ENCODE data around the gene ACO2. TPM values are rescaled to one million over a fixed set of nuclear protein-coding genes. Genes with fewer than 3 reads are reported as not detected.
"Not testable (repeated sequence)": the region's sequence is repeated elsewhere in the genome, so short reads cannot be mapped to it uniquely, and the experiment has no call there.

The ACO2 gene
- total RNA-seq, 1 donor from 2014 or later: 172 TPM

DNA sequence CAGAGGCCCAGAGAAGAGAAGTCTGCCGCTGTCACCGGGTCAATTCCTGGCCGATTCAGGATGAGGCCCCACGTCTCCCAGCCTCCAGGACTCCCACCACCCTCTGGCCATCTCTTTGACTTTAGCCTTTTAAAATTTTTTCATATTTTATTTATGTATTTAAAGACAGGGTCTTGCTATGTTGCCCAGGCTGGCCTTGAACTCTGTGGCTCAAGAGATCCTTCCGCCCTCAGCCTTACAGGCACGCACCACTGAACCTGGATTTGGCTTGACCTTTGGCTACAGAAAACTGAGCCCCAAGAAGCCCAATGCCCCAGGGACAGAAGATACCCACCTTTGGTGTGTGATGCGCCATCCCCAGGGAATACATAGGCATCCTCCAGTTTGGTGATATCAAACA, 71.4 kb downstream of the ACO2 start:
- DNase-seq (ENCODE audit: low spot score): no peak

DNA sequence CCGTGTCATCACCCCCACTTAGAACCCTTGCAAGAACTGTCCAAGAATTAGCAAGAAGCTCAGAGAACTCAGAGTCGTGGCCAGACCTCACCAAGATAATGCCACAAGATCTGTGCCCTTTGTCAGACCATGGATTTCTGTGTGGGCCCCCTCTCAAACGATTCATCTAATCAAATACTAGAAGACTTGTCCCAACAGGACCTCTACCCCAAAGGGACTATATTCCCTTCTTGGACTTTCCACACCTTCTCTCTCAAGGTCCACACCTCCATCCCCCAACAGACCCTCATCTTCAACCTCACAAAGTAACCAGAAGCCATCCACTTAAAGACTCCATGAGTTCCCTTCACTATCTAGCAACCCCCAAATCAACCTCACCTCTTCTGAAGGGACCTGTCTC, 72.6 kb downstream of the ACO2 start:
- no peak for DNase-seq (ENCODE audit: low spot score)

DNA sequence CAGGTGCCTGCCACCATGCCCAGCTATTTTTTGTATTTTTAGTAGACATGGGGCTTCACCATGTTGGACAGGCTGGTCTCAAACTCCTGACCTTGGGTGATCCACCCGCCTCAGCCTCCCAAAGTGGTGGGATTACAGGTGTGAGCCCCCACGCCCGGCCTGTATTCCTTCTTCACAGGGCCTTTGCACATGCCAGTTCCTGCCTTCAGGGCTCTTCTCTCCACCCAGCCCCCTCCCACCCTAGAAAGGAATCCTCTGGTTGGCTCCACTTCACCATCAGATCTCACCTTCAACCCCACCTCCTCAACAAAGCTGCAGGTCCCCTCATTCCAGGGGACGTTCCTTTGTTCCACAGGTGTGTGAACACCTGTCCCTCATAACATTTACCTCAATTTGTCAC, 73.3 kb downstream of the ACO2 start:
- DNase-seq (ENCODE audit: low spot score): no peak

DNA sequence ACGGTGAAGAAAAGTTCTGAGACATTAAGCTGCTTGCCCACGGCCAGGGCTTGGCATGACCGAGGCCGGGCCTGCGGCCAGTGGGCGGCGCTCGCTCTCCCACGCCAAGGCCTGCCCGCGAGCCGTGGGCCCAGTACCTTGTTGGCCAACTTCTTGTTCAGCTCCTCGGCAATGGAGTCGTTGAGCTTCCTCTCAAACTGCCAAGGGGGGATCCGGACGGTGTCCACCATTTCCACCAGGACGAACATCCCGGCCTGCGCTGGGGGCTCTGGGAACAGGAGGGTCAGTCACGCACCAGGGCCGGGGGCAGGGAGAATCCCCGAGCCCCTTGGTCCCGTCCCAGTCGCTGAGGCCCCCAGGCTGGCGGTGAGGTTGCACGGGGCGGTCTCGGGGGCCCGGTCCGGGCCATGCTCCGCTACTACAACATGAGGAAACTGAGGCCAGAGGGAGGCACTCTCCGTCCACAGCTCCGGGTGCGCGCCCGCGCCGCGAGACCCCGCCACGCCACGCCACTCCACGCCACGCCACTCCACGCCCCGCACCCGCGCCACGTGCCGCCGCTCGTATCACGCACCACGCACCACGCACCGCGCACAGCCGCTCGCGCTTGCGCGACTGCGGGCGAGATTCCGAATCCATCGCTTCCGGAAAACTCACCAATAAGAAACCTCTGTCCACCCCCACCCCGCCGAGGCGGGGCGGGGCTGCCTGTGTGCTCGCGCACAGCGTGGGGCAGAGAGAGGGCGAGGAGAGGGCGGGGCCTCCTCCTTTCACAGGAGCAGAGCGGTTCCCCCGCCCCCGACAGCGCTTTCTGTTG, 75.1 kb downstream of the ACO2 start, which contains the start of gene POLR3H:
TSS of gene POLR3H (minus strand) at position 617 of the 817 bp plus-strand sequence. CDS start at position 248, 369 bp downstream.
- DNase-seq (ENCODE audit: low spot score): peak; percentile 98

DNA sequence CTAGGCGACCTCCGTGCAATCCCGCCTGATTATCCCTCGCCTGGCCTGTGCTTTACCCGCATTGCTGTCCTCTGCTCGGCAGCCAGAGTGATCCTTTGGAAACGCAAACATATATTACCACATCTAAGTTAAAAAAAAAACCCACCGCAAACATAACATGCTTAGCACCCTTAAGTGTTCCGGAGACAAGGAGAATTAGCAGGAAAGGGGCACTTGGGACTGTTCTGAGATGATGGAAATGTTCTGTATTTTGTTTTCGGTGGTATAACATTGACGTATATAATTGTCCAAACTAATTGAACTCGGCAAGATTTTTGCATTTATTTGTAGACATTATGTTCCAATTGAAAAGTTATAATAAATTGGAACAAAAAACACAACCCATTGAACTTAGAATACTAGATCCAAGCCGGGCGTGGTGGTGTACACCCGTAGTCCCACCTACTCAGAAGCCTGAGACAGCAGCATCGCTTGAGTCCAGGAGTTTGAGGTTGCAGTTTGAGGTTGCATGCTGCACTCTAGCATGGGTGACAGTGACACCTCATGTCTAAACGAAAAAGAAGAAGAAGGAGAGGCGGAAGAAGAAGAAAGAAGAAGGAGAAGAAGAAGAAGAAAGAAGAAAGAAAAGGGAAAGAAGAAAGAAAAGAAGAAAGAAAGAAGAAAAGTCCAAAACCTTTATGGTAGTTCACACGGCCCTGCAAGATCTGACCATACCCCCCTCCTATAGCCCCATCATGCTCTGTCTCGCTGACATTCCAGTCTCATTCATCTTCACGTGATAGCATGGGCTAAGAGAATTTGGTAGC, 76.0 kb downstream of the ACO2 start:
- DNase-seq (ENCODE audit: low spot score): no peak

DNA sequence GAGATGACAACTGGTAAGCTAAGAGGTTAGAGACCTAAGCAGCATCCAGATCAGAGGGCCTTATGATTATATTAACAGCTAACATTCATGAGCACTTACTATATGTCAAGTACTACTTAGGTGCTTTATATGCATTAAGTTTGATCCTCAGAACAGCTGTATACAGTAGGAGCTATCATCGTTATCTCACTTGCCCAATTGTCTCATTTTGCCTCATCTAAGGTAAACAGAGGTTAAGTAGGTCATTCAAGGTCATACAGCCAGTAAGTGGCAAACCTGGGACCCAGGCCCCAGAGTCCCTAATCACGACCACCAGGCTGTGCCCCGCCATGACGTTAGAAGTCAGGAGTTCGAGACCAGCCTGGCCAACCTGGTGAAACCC, 79.9 kb downstream of the ACO2 start:
- DNase-seq (ENCODE audit: low spot score): no peak

DNA sequence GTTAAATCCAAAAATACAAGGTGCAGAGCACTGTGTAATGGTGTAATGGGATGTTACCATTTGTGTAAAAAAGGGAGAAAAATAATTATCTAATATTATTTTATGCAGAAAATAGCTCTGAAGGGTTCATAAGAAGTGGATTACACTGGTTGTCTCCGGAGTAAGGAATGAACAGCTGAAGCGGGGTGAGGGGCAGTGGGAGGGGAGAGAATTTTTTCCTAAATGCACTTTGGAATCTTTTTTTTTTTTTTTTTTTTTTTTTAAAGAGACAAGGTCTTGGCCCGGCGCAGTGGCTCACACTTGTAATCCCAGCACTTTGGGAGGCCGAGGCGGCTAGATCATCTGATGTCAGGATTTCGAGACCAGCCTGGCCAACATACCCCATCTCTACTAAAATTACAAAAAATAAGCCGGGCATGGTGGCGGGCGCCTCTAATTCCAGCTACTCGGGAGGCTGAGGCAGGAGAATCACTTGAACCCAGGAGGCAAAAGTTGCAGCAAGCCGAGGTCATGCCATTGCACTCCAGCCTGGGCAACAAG, 82.1 kb downstream of the ACO2 start:
- no peak for DNase-seq (ENCODE audit: low spot score)

DNA sequence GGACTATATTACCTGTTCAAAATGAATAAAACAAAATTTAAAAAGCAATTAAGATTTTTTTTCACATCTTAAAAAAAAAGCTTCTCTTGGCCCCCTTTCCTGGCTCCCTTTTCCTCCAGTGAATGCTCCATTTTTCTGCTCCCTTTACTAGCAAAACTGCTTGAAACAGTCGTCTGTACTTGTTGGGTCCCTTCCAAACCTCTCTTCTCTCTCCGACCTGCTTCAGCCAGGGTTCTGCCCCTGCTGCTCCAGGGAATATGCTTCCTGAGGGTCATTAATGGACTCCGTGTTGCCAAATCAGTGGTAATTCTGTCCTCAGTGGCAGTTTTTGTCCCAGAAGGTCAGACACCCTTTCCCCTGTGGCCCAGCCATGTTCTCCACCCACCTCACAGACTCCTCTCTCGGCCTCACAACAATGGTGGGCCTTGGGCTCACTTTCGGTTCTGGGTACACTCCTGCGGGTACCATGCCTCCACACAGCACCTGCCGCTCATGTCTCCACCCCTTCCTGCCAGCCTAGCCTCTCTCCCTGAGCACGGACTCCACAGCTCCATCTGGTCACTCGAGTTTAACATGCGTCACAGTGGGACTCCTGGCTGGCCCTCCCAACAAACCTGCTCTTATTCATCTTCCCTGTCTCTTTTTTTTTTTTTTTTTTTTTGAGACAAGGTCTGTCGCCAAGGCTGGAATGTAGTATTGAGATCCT, 83.1 kb downstream of the ACO2 start:
- no peak for DNase-seq (ENCODE audit: low spot score)

DNA sequence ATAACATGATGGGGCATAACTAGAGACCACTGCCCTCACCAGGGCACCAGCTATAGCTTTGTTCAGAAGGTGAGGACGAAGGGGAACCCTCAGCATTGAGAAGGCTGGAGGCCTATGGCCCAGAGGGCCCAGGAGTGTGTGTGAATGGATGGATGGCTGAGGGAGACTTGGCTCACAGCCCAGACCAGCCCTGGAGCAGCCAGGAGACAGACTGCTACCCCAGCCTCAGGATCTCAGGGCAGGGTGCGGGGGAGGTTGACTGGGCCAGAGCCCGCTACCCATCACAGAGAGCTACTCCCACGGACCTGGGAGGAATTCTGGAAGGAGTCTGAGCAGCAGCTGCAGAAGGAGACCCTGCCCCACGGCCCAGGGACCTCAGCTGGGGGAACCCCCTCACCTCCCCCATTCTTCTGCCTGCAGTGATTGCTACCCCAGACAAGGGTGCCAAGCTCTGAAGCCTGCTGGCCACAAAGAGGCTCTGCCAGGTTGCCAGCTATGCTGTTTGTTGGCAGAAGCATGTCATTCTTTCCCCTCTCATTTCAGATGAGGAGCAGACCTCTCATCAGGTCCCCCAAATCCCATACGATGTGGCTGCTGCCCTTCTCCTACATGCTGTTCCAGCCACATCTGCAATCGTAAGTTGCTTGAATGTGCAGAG, 86.5 kb downstream of the ACO2 start:
- no peak for DNase-seq (ENCODE audit: low spot score)

DNA sequence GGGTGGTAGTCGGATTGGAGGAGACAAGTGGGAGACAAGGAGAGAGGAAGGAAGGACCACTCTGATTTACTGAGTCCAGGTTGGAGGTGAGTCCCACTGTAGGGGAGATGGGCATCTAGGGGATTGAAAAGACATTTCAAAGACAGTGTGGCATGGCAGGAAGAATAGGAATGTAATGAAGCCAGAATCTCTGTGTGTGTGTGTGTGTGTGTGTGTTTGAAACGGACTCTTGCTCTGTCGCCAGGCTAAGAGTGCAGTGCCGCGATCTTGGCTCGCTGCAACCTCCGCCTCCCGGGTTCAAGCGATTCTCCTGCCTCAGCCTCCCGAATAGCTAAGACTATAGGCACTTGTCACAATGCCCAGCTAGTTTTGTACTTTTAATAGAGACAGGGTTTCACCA, 87.6 kb downstream of the ACO2 start:
- DNase-seq (ENCODE audit: low spot score): no peak

DNA sequence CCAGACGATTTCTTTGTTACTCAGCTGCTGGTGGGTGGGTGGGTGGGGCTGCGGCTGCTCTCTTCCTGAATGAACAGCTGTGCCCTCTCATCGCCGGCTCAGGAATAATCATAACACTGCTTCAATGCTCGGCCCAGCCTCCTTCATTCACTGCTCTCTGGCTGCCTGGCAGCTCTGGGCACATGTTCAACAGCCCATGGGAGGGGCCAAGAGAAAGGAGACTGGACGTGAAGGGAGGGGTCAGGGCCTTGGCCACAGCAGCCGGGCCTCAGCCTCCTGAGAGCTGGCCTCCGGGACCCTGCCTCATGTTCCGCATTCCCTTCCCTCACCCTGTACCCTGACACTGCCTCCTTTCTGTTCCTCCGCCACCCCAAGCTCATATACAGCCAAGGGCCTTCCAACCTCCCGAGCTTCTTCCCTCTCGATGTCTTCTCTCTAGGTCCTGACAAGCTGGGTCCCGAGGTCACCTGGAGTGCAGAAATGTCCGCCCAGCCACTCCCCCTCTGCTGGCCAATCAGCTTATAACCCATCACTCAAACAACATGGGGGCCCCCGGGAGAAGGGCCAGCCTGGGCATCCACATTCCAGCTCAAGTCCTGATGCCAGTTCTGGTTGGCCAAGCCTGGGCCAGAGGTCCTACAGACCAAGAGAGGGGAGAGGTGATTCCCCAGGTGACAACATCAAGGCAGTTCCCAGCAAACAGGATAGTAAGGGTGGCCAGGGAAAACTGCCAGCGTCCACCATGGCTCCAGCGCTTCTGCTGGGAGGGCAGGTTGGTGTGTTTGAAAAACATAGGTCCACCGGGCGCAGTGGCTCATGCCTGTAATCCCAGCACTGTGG, 88.7 kb downstream of the ACO2 start:
- DNase-seq (ENCODE audit: low spot score): peak; percentile 74

DNA sequence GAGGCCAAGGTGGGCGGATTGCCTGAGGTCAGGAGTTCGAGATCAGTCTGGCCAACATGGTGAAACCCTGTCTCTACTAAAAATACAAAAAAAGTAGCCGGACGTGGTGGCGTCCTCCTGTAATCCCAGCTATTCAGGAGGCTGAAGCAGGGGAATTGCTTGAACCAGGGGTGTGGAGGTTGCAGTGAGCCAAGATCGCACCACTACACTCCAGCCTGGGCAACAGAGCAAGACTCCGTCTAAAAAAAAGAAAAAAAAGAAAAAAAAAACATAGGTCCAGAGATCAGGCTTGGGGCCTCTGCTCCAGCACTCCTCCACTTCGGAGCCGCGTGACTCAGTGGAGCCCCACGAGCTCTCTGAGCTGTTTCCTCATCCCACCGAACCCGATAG, 89.3 kb downstream of the ACO2 start:
- not testable (repeated sequence) for DNase-seq (ENCODE audit: low spot score)

DNA sequence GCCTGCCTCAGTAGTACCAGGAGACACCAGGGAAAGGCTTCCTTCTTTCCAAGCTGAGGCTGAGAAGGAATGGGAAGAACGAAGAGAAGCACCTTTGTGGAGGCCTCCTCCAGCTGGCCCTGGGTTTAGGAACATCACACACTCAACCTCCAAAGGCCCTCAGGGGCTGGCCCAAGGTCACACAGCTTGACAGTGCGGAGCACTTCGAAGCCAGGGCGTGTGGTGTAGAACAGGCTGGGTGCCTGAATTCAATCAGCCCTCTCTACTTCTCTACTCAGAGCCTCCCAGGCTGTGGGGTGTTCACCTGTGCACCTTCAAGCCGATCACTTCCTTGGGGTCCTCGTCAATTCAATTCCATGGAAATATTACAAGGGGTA, 91.2 kb downstream of the ACO2 start:
- DNase-seq (ENCODE audit: low spot score): no peak

DNA sequence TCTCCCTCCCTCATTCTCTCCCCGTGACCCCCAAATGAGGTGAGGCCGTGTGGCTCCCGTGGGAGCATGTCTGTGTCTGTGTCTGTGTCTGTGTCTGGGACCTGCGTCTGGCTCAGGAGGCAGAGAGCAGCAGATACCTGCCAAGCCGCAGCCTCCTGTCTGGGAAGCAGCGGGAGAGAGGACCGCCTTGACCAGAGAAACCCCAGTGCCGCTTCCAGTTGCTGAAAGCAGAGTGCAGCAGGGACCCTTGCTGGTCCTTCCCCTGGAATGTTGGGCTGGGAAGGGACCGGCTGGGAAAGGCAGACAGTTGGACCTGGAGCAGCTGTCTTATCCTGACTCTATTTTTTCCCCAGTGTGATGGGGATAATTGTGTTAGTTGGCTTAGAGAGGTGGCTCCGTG, 92.4 kb downstream of the ACO2 start:
- DNase-seq (ENCODE audit: low spot score): no peak

DNA sequence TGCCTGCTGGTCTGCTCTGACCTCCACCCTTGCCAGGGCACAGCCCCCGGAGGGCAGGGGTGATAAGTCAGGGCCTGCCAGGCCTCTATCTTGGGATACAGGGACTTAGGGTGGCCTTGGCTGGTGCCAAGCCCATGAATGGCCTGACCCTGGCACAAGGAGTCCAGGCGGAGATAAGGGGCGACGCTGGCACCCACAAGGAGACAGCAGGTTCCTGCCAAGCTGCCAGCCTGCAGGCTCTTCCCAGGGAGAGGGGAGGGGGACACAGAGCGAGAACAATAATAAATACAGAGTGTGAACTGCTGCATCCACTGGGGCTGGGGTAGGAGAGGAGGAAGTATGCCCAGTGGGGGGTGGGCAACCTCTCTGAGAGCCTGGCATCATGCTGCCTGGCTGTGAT, 92.9 kb downstream of the ACO2 start:
- DNase-seq (ENCODE audit: low spot score): no peak

DNA sequence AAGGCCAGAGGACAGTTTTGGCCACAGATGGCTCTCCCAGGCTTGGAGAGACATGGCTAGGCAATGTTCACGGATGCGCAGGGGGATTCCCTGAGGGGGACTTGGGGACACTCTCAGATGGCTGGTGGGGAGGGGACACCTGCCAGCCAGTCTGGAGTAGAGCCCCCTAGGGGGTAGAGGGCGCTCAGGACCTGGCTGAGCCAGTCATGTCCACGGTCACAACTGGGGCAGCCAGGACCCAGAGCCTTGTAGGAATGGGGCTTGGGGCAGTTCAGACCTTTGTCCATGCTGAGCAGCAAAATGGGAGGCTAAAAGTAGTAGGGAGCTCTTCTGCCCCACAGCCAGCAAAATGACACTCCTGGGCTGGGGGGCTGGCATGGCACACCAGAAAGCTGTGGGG, 93.5 kb downstream of the ACO2 start:
- no peak for DNase-seq (ENCODE audit: low spot score)

DNA sequence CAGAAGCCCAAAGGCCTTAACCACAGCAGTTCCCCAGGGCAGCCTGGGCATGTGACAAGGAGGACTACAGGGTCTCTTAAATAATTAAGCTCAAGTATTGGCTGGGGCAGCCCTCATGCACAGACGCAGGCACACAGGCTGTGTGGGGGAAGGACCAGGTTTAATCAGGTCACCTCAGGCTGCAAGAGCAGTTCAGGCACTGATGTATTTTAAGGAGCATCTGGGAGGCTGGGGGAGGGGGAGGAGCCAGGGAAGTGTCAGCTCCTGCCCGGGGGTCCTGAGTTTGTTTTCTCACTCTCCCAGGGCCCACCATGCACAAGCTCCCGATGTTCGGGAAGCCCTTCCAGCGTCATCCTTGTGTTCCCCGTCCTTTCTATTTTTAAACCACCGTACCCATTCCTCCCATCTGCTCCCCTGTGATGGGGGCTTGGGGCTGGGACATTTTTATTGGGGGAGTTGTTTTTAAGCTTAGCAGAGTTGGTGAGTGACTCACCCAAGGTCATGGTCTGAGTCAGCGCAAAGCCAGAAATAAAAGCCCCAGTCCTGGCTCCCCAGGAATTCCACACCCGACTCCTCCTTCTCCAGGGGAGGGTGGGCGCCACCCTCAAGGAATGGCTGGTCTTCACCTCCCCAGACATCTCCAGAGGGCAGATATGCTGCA, 94.3 kb downstream of the ACO2 start:
- no peak for DNase-seq (ENCODE audit: low spot score)

DNA sequence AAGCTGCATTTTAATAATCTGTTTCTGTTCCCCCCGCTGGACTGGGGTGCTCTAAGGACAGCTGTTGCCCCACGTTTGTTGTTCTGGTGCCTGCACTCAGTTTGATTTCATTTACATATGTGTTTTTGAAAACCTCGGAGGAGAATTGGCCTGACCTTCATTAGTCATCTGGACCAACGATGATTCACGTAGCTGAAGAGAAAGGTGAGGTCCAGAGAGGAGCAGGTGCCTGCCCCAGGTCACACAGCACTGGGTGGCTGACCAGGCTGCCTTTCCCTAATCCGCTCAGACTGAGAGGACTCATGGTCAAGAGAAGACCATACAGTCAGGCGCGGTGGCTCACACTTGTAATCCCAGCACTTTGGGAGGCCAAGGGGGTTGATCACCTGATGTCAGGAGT, 95.6 kb downstream of the ACO2 start:
- no peak for DNase-seq (ENCODE audit: low spot score)

DNA sequence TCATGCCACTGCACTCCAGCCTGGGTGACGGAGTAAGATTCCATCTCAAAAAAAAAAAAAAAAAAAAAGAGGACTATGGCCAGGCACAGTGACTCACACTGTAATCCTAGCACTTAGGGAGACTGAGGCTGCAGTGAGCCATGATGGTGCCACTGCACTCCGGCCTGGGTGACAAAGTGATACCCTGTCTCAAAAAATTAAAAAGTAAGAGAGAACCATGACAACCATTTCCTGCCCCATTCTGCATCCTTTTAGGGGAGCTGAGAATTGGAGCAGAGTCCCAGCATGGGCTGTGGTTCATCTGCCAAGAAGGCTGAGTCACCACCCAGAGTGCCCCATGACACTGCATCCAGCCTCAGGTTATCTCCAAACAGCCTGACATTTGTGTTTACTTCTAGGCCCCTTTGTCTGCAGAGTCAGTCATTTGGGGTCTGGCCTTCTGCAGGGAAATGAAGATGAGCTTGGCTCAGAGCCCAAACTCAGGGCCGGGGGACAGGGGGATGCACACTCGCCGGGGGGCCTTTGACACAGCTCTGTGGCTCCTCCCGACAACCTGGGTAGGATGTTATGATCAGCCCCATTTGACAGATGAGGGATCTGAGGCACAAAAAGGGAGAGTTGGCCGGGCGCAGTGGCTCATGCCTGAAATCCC, 96.6 kb downstream of the ACO2 start:
- DNase-seq (ENCODE audit: low spot score): peak; percentile 40

DNA sequence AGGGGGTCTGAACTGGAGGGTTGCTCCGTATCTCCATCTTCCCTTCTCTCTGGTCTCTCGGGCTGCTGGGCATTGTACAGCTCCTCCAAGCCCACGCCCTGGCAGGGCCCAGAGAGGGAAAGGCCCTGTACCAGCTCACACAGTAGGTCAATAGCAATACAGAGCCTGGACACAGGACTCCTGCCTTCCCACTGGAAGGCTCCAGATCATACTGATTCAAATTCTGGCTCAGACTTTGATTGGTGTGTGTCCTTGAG, 98.5 kb downstream of the ACO2 start:
- DNase-seq (ENCODE audit: low spot score): no peak
